GM12892 (cell line): Measurements from ENCODE around the gene CEP350.

ENCODE experiments used
- POLR2AphosphoS5 ChIP-seq: IDR thresholded peaks from 2 replicates; pipeline ENCODE4 v1.6.1; 2011; ENCODE audit warnings: low read depth, low read length, control low read depth
- TAF1 ChIP-seq: IDR thresholded peaks from 2 replicates; pipeline ENCODE4 v1.6.1; 2011; ENCODE audit warnings: low read depth, mild to moderate bottlenecking, control low read depth, low read length, borderline replicate concordance

DNA sequence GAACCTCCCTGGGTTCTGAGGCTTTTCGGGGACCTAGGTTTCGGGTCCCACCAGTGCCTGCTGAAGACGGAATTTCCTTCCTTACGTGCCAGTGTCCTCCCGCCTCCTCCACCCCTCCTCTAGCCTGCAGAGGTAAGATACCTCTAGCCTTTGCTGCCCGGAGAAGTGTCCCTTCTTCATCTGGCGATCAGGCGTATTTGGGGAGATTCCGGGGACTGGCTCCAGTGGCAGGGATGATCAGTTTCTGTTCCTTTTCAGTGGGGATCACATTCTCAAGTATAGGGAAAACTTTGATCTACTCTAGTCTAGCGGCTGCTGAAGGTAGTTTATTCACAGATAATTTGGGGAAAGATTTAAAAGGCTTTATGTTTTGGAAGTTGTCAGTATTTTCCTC lies 674 bp downstream of the CEP350 start:
- TF ChIP-seq TAF1, result no peak
- no peak for TF ChIP-seq POLR2AphosphoS5
